ENCODE data around the gene COL6A3. TPM values are rescaled to one million over a fixed set of nuclear protein-coding genes. Genes with fewer than 3 reads are reported as not detected.

The COL6A3 gene
- total RNA-seq, 1 experiment from 2014 or later, result 0.81 TPM

DNA sequence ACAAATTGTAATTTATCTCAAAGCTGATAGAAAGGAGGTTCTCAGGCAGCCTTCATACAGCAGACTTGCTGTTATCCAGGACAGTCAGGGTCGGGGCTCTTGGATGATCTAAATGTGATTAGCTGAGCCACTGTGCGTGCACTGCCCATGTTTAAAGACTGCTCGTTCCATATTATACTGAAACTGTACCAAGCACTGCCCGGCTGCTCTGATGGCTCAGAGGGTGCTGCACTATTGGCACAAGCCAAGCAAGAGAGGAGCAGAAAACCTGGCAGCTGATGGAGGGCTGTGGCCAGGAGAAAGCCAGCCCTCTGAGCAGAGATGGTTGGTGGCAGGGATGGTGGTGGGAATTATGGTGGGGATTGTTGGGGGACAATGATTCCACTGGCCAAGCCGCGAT is 63.4 kb downstream of the COL6A3 start:
- TF ChIP-seq, protein P1, sequence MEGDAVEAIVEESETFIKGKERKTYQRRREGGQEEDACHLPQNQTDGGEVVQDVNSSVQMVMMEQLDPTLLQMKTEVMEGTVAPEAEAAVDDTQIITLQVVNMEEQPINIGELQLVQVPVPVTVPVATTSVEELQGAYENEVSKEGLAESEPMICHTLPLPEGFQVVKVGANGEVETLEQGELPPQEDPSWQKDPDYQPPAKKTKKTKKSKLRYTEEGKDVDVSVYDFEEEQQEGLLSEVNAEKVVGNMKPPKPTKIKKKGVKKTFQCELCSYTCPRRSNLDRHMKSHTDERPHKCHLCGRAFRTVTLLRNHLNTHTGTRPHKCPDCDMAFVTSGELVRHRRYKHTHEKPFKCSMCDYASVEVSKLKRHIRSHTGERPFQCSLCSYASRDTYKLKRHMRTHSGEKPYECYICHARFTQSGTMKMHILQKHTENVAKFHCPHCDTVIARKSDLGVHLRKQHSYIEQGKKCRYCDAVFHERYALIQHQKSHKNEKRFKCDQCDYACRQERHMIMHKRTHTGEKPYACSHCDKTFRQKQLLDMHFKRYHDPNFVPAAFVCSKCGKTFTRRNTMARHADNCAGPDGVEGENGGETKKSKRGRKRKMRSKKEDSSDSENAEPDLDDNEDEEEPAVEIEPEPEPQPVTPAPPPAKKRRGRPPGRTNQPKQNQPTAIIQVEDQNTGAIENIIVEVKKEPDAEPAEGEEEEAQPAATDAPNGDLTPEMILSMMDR (conservative IDR thresholded peaks at IDR 0.05), result no peak
- Histone ChIP-seq H4K8ac (replicated peaks; ENCODE audit: insufficient read length, low read depth, low read length) (no peak overlapping the region), H3K4me2 (ENCODE audit: insufficient read depth, insufficient read length, low read length) (no peak overlapping the region), H2BK5ac (ENCODE audit: insufficient read length, low read length) (no peak overlapping the region), H3T11ph (ENCODE audit: low read length) (no peak overlapping the region), H2BK120ac (ENCODE audit: low read depth, low read length, poor library complexity, severe bottlenecking) (no peak overlapping the region), H2AFZ (ENCODE audit: low read length) (no peak overlapping the region), H3K27me3 (ENCODE audit: insufficient read depth, low read length) (no peaks in the 10 kb centered on the region), H3K23ac (ENCODE audit: insufficient read length, low read depth, low read length) (no peak overlapping the region), H3K14ac (ENCODE audit: insufficient read depth, low read length) (no peak overlapping the region), H4K5ac (ENCODE audit: insufficient read length, low read depth, low read length) (no peak overlapping the region), H3K18ac (ENCODE audit: insufficient read length, low read depth, low read length) (no peak overlapping the region), H2BK12ac (ENCODE audit: insufficient read length, low read depth, low read length) (no peak overlapping the region), H2BK20ac (ENCODE audit: low read depth, low read length, poor library complexity, severe bottlenecking) (no peak overlapping the region), H3K4me1 (ENCODE audit: insufficient read depth, low read length) (no peaks in the 10 kb centered on the region; the same call in 1 of the 2 replicates), H3K9ac (ENCODE audit: extremely low read depth, insufficient read length, low read length) (no peak overlapping the region), H3K27ac (ENCODE audit: insufficient read length, low read depth, low read length) (no peak overlapping the region), H4K91ac (ENCODE audit: insufficient read length, low read depth, low read length) (no peak overlapping the region), H3K4ac (ENCODE audit: low read depth, low read length) (no peak overlapping the region), H3K56ac (ENCODE audit: insufficient read length, low read depth, low read length) (no peak overlapping the region), H2BK15ac (ENCODE audit: low read depth, low read length) (no peak overlapping the region), H3K79me1 (ENCODE audit: insufficient read depth, low read depth, low read length, poor library complexity, severe bottlenecking) (no peaks in the 10 kb centered on the region), H3K9me3 (ENCODE audit: control insufficient read depth, low read depth, low read length) (no peaks in the 10 kb centered on the region), H3K79me2 (ENCODE audit: insufficient read depth, low read length) (no peaks in the 10 kb centered on the region), H4K20me1 (ENCODE audit: control insufficient read depth, insufficient read depth, insufficient read length) (no peaks in the 10 kb centered on the region), H3K23me2 (ENCODE audit: insufficient read length, low read depth, low read length, poor library complexity, severe bottlenecking) (no peaks in the 10 kb centered on the region), H2AK5ac (ENCODE audit: insufficient read length, low read length) (no peak overlapping the region)
- Mint-ChIP-seq H3K27ac (no peak overlapping the region; a peak in 1 of 7 replicates), H3K9me3 (no peaks in the 10 kb centered on the region), H3K36me3 (ENCODE audit: insufficient read depth in 1 of 3, low read depth in 3 of 3) (no peaks in the 10 kb centered on the region), H3K27me3 (ENCODE audit: low read depth) (peaks cover 42% of the 10 kb centered on the region), H3K4me3 (no peak overlapping the region), H3K4me1 (peaks cover 19 to 22% of the 10 kb centered on the region in 2 experiments)
- DNase-seq, result no peak
- no CpG with 5 or more reads among the region's 6 CpGs for whole genome bisulfite sequencing (ENCODE audit: extremely low coverage, insufficient read length, low lambda C conversion rate)

All from H9 (cell line).